ENCODE results near the gene CACNA1C.
"Not testable (repeated sequence)": the region's sequence is repeated elsewhere in the genome, so short reads cannot be mapped to it uniquely, and the experiment has no call there.

CACNA1C gene

DNA sequence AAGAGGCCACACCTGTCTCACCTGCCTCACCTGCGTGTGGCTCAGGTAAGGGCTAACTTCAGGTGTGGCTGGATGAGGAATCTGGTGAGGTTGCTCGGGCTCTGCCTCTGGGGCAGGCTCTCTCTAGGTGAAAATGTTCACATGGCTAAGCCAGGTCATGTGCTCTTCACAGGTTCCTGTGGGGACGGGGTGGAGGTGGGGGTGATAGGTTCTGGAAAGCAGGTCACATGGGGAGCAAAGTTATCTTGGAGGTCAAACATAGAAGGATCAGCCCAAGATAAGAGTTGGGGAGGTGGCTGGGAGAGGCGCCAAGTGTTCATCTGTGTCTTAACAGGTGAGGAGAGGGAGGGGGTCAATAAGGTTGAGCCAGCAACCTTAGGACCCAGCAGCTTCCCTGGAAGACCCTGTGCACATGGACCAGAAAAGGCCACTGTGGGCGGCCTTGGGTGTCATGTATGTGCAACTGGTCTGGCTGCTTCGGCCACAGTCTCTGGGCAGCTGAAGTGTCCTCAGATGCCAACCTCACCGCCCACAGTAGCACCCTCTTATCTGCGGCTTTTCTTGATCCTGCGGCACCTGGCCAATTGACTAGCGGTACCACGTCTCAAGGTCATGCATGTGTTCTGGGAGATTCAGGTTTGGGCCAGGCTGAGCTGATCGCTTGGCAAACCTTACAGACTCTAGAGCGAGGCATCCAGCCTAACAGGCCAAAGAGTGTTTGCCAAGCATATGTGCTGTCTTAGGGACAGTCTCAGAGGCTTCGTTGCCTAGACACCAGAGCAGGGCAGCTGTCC lies 60.5 kb downstream of the CACNA1C start:
- no peak for DNase-seq

DNA sequence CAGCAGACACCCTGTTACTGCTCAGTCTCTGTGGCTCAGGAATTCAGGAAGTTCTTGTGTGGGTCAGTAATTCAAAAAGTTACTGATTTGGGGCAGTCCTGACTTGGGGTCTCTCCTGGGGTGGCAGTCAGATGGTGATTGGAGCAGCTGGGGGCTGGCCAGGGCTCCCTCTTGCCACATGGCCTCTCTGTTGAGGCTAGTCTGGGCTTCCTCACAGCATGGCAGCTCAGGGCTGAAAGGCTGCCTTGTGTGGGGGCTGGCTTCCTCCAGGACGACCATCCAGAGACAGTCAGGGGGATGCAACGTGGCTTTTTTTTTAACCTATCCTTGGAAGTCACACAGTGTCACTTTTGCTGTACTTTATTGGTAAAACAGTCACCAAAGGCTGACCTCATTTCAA lies 61.3 kb downstream of the CACNA1C start:
- DNase-seq = no peak

DNA sequence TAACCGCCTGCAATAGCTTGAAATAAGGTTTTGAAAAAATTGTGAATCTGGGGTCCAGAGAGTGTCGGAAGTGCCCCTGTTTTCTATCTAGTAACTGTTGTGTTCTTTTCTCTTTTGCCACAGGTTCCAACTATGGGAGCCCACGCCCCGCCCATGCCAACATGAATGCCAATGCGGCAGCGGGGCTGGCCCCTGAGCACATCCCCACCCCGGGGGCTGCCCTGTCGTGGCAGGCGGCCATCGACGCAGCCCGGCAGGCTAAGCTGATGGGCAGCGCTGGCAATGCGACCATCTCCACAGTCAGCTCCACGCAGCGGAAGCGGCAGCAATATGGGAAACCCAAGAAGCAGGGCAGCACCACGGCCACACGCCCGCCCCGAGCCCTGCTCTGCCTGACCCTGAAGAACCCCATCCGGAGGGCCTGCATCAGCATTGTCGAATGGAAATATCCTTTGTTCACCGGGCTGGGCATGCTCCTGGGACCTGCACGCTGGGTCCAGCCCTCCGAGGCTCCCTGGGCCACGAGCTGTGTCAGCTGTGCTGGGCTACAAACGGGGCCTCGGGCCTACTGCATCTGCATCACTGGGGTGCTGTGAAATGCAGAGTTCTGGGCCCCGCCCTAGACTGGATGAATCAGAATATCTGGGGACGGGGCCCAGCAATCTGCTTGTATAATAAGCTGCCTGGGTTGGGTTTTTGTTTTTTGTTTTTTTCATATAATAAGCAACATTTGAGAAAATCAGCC lies 62.5 kb downstream of the CACNA1C start:
- no peak for DNase-seq

DNA sequence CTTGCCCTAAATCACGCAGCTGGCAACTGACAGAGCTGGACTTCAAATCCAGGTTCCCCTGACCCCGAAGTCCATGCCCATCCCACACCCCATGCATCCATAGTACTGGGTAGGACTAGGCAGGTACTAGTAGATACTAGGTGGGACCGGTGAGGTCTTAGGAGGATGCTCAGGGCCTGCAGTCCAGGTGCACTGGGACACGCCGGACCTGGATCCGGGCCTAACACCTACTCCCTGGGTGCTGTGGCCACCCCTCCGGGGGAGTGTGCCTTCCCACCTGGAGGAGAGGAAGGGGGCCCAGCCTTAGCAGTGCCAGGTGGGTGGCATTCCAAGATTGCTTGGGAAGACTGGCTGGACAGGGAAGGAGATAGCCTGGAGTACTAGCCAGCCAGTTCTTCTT lies 64.8 kb downstream of the CACNA1C start:
- no peak for DNase-seq

DNA sequence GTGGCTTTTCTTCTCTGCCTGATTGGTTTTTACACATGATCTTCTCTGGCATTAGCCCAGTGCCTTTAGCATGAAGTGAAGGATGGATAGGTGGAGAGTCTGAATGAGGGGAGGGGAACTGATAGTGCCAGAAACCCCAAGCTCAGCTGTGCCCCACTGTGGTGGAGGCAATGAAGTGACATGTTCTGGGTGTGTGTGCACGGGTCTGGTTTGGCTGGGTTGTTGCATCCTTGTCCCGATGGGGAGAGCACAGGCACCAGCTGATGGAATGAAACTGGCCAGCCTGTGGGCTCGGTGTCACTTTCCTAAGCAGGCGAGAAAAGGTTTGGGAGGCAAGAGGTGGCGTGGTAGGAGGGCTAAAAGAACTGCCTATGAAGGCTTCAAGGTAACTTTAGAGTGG lies 65.3 kb downstream of the CACNA1C start:
- DNase-seq = peak; percentile 35

DNA sequence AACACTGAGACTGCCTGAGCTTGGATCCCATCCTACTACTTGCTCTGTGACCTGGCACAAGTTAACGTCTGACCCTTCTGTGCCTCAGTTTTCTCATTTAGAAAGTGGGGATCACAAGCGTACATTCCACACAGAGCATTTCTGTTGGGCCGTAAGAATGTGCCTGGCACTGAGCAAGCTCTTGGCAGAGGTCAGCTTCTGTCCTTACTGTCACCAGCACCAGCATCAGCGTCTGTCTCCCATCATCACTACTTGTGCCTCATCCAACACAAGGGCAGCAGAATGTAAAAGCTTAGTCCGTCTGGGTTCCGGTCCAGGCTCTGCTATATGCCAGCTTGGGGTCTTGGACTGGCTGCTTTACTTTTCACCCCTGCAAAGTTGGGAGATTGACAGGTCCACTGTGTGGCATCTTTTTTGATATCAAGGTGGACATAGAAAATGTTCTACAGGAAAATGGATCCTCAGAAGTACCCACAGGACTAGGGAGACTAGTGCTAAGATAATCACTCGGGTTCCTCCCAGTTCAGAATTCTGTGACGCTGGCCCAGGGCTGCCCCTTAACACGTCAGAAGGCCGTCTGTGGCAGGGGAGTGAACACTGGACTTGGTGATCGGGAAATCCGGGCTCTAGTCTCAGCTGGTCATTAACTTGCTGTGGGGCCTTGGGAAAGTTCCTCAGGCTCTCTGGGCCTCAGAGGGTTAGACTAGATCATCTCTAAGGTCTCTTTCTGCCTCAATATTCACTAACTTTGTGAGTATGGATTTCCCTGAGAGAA lies 65.9 kb downstream of the CACNA1C start:
- no peak for DNase-seq

DNA sequence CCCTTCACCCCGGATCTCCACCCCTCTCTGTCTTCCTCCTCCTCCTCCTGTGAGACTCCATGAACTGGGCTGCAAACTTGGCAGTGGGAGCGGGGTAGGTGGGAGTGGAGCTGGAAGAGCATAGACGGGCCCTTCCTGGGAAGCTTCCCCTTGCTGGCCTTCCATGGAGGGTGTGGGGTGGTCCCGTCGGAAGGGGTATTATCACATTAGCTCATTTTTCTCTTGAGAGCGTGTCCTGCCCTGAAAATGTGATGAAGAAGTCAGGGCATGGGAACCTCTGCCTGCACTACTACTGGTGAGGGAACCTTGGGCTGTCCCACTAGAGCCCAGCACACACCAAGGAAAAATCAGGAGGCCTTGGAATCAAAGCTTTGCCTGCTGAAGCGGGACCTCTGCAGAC lies 66.5 kb downstream of the CACNA1C start:
- no peak for DNase-seq

DNA sequence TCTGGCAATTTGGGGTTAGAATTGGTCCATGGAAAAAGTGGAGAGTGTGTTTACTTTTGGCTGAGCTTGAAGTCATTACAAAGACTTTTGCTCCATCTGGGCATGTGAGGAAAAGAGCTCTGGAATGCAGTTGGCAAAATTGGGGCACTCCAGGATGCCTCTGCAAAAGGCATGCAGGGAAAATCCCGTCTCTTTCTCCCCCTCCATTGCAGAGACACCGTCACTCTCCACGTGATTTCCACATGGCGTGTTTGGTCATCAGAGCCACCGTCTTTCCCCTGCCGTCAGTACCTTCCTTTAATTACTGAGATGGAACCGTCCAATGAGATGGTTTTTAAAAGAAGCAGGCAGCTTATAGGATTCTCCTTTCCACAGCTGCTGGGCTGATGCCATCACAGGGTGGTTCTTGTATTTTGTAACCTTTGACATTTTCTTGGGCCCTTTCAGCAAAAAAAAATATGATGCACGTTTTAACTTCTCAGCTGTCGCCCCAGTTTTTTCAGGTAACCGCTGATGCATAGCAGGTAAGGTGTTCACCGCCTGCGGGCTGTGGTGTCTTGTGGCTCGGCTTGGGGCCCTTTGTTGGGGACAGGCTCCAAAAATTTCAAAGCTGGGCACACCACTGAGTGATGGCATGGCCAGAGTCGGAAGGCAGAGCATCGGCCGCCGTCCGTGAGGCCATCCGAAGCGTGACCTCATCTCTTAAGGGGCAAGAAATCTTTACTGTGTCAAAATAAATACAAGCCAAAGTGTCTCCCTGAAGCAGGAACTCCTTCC lies 68.4 kb downstream of the CACNA1C start:
- no peak for DNase-seq

DNA sequence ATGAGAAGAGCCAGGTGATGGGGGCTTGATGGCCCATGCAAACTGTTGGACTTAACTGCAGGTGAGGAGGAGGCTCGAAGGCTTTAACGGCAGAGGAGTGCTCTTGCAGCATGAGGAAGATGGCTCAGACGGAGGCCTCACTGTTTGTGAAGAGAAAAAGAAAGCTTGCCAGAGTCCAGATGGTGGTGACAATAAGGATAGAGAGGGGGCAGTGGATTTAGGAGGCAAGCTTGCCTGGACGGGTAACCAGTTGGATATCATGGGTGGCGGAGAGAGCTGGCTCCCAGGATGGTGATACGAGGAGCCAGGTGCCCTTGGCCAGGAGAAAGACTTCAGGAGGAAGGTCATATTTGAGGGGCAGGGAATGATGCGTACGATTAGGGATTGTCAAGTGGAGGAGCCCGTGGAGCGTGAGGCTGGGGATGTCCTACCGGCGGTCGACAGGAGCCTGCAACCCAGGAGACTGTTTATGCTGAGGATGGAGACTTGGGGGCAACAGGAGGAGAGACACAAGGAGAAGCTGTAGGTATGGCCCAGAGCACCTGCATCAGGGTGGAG lies 71.8 kb downstream of the CACNA1C start:
- no peak for DNase-seq

DNA sequence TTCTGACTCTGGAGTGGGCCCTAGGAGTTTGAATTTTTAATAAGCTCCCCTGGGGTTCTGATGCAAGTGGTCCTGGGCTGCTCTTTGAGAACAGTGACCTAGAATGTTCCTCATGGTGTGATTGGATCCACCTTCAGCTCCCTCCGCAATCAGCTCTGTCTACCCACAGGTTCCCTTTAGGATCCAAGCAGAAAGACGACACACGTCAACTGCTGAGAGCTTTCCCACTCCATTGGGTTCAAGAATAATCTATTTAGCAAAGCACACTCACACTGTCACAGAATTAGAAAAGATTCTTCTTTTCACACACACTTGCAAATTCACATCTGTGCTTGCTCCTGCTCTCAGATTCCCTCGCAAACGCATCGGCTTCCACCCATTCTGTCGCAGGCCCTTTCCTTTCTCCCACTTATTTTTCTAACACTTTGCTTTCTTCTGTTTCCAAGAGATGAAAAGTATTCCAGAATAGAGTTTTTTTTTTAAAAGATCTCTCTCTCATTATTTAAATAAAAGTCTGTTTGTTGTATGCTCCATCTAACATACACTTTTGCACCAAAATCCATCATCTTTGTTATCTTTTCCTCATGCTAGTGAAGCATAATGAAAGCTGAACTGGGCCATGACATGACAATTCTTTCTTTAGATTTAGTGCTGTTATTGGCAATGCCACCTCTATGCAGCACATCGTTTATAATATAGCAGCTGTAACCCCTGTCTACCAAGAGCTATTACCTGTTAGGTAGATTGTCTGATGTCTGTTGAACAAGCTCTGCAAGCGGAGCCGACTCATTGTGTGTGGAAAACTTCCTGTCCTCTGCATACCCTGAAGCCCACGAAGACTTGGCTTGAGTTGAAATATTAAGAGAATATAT lies 73.1 kb downstream of the CACNA1C start:
- no peak for DNase-seq

DNA sequence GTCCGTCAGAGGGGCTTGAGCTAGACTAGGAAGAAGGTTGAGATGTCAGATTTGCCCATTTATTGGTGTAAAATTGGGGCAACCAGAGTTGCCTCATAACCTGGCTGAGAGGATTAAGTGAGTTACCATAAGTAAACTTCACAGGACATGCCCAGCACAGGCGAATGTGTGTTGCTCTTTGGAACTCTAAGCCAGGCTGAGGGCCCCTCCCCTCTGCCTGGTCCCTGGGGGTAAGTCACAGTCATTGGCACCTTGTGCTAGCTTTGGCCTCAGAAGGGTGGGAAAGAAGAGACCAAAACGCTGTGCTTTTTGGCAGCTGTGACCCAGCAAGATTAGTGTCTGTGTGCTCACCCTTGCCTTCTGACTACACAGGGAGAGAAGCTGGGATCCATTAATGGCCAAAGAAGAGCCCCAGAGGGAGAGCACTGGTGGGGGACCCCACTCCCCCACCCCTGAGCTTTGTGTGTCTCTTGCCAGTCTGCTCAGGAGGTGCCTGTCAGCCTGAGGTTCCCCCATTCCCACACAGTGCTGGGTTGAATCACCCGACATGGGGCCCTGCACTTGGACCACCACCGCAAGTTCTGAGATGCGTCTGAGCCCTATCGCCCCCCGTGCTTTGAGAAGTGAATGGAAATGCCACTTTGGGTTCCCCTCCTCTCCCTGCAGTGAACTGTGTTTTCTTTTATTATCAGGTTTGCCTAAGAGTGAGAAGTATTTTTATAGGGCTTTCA lies 74.1 kb downstream of the CACNA1C start:
- no peak for DNase-seq

DNA sequence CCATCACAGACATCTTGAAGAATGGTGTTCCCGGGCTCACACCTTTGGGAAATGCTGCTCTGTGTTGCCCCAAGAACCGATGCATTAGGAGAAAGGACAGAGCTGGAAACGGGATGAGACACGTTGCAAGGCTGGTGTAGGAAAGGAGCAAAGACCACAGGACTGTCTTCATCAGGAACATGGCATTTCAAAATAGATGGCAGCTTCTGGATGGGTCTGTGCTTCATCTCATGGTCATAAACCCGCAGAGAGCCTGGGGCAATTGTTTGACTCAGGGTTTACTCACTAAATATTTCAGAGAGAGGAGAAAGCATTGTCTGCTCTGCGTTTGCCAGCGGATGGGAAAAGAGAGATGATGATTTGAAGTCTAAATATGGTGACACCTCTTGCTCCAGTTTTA lies 76.3 kb downstream of the CACNA1C start:
- DNase-seq = no peak

DNA sequence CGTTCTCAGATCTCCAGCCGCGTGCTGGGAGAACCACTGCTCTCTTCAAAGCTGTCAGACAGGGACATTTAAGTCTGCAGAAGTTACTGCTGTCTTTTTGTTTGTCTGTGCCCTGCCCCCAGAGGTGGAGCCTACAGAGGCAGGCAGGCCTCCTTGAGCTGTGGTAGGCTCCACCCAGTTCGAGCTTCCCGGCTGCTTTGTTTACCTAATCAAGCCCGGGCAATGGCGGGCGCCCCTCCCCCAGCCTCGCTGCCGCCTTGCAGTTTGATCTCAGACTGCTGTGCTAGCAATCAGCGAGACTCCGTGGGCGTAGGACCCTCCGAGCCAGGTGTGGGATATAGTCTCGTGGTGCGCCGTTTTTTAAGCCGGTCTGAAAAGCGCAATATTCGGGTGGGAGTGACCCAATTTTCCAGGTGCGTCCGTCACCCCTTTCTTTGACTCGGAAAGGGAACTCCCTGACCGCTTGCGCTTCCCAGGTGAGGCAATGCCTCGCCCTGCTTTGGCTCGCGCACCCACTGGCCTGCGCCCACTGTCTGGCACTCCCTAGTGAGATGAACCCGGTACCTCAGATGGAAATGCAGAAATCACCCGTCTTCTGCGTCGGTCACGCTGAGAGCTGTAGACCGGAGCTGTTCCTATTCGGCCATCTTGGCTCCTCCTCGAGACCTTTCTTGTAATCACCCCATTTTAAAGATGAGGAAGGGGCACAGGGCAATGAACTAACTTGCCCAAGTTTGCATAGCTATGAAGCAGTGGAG lies 83.1 kb downstream of the CACNA1C start:
- DNase-seq = not testable (repeated sequence)

DNA sequence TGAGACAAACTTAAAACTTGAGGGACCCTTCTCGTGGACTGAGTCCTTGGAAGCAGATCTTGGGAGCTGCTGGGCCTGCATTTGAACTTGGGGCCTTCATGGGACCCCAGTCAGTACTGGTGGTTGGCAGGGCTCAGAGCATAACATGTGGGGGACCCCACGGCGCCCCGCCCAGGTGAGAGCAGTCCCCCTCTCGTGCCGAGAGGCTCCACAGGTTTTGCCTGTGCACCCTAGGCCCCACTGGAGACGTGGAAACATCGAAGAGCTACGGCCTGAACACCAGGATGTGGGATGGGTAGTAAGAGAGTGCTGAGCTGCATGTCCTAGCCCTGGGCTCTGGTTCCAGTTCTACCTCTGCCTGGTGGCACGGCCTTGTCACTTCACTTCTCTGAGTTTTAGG lies 84.1 kb downstream of the CACNA1C start:
- no peak for DNase-seq

DNA sequence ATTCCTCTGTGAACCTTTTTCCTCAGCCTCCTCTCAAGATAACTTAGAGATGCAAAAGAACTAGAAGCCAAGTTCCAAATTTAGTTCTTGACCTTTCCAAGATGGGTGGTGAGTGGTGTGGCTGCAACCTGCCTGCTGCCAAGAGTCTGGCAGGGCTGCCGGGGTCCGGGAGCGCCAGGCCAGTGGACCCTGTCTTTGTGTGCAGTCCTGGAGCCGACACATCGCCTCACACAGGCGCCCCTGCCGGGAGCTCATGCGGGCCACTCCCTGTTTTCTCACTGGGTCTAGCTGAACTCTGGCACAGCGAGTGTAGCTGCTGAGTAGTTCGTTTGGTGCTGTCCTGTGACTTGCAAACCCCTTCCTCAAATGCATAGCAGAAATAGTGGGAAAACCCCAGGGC lies 84.9 kb downstream of the CACNA1C start:
- DNase-seq = no peak

DNA sequence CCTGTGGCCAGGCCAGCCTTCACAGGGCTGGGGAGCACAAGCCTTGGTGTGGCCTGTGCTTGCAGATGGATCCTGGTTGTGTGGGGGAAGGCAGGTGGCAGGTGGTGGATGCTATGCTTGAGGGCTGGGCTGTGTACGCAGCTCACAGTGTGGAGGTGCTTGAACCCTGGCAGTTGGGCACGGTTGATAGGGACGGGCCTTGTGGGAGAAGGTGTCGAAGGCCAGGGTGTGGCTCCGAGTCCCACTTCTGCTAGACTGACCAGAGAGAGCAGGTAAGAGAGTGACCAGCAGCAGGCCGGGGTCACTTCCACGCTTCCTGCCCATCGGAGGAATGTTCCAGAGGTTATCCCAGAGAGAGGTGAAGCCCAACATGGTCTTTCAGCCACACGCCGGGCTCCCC lies 85.5 kb downstream of the CACNA1C start:
- no peak for DNase-seq

DNA sequence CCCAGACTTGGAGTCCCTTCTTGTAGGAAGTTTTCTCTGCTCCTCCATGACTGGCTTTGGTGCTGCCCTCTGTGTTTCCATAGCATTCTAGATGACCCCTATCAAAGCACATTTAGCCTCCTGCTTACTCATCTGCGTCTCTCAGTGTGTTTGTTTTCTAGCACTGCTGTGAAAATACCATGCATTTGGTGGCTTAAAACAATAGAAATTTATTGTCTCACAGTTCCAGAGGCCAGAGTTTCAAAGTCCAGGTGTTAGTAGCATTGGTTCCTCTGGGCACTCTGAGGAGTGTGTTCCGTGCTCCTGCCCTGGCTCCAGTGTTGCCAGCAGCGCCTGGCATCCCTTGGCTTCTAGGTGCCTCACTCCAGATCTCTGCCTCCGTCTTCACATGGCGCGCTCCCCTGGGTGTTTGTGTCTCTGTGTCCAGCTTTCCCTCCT lies 86.1 kb downstream of the CACNA1C start:
- no peak for DNase-seq

DNA sequence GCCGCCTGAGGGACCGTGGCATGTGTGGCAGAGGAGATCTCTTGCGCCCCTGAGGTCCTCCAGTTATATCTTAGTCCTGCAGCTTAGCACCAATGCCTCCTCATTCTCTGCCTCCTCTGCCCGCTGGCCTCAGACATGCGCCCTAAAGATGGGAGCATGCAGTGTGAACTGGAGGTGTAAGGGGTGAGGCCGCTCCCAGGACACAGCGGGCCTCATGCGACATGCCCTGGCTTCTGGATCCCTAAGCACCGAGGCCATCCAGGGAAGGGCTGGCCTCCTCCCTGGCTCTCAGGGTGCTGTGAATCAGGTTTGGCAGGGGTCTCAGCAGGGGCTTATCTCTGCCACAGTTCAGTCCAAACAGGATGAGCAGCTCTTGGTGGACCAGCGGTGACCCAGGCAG lies 86.9 kb downstream of the CACNA1C start:
- no peak for DNase-seq

DNA sequence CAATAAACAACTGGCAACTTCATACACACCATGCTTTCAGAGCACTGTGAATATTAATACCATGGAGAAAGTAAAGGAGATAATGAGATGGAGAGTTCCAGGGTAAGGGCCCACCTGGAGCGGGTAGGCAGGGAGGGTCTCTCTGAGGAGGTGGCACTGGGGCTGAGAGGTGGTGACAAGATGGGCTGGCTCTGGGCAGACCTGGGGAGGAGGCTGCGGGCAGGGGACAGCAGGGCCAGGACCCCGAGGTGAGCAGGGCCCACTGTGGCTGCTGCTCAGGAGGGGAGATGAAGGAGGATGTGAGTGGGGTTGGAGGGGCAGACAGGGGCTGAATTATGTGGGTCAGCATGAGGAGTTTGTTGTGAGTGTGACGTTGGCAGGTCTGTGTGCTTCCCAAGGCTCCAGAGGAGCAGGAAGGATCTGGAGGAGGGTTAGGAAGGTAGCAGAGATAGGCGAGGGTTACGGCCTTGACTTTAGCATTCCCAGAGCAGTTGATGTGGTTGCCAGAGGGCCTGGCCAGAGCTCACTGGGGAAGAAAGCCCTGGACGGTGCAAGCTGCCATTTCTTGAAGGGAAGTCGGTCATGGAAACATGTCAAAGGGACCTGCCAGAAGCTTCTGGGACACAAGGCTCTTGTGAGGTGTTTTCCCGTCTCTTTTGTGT lies 88.2 kb downstream of the CACNA1C start:
- no peak for DNase-seq
